Neutrophil (primary cell): ENCODE measurements around the gene PAX3.
A peak's percentile ranks its signal among the peaks of the same experiment; 100 is the strongest.

ENCODE experiments used
- H3K27ac ChIP-seq: fragments of 200-600 bp; sonication (generic); 2 replicates; pipeline ENCODE4 v1.5.1; 2016; ENCODE audit warnings: mild to moderate bottlenecking, moderate library complexity
- H3K27me3 ChIP-seq: fragments of 200-600 bp; sonication (generic); 2 replicates; pipeline ENCODE4 v1.6.0; 2016; ENCODE audit warnings: mild to moderate bottlenecking
- H3K36me3 ChIP-seq: fragments of 200-600 bp; sonication (generic); 2 replicates; pipeline ENCODE4 v1.5.1; 2017
- H3K4me1 ChIP-seq, 2 experiments: fragments of 200-600 bp in 1 of 2; sonication (generic) in 1 of 2; 1 replicate in 1 of 2; 2 replicates in 1 of 2; pipeline versions ENCODE4 v1.5.1 to v1.6.1; 2013 to 2016; ENCODE audit warnings: low read depth in 1 of 2, low read length in 1 of 2, mild to moderate bottlenecking in 1 of 2, moderate library complexity in 1 of 2; ENCODE audit not compliant: control insufficient read depth in 1 of 2, insufficient read depth in 1 of 2
- H3K4me3 ChIP-seq, 2 experiments: fragments of 200-600 bp in 1 of 2; sonication (generic) in 1 of 2; 1 replicate in 1 of 2; 2 replicates in 1 of 2; pipeline ENCODE4 v1.5.1; 2013 to 2016; ENCODE audit warnings: low read depth in 1 of 2, low read length in 1 of 2, mild to moderate bottlenecking in 1 of 2, moderate library complexity in 1 of 2
- H3K9me3 ChIP-seq: fragments of 200-600 bp; sonication (generic); 2 replicates; pipeline ENCODE4 v1.5.1; 2016
- CTCF ChIP-seq: fragments of 200-600 bp; sonication (generic); IDR thresholded peaks from 2 replicates; pipeline ENCODE4 v1.5.1; 2016; ENCODE audit warnings: antibody characterized with exemption

Gene PAX3

GRCh38 chr2:222294996-222295367 lies 3.8 kb downstream of the PAX3 start:
- Histone ChIP-seq H3K4me3 (peak overlapping the region; percentile 12 to 53), H3K9me3 (no peaks in the 10 kb centered on the region), H3K27ac (no peak overlapping the region), H3K4me1 (peaks cover 59 to 61% of the 10 kb centered on the region in 2 experiments), H3K36me3 (no peaks in the 10 kb centered on the region), H3K27me3 (peaks cover 100% of the 10 kb centered on the region)
- TF ChIP-seq CTCF, result no peak

- Histone ChIP-seq H3K36me3 (no peaks in the 10 kb centered on the region), H3K9me3 (no peaks in the 10 kb centered on the region), H3K27ac (no peak overlapping the region), H3K4me3 (peak overlapping the region in 1 of 2 experiments; percentile 53), H3K4me1 (peaks cover 48 to 50% of the 10 kb centered on the region in 2 experiments), H3K27me3 (peaks cover 100% of the 10 kb centered on the region)
- no peak for TF ChIP-seq CTCF
These were observed 4.9 kb downstream of the PAX3 start for GRCh38 chr2:222293660-222294630.

- Histone ChIP-seq H3K4me3 (no peak overlapping the region), H3K36me3 (no peaks in the 10 kb centered on the region), H3K9me3 (no peaks in the 10 kb centered on the region), H3K27me3 (peaks cover 100% of the 10 kb centered on the region), H3K4me1 (peaks cover 33 to 35% of the 10 kb centered on the region in 2 experiments), H3K27ac (no peak overlapping the region)
- TF ChIP-seq CTCF, result no peak
These were observed 6.4 kb downstream of the PAX3 start for GRCh38 chr2:222292149-222293134.

GRCh38 chr2:222291485-222291841 lies 7.3 kb downstream of the PAX3 start:
- Histone ChIP-seq H3K9me3 (no peaks in the 10 kb centered on the region), H3K27ac (no peak overlapping the region), H3K36me3 (no peaks in the 10 kb centered on the region), H3K4me1 (peaks cover 23 to 25% of the 10 kb centered on the region in 2 experiments), H3K4me3 (no peak overlapping the region), H3K27me3 (peaks cover 100% of the 10 kb centered on the region)
- no peak for TF ChIP-seq CTCF

GRCh38 chr2:222290736-222291484 lies 7.9 kb downstream of the PAX3 start:
- Histone ChIP-seq H3K4me1 (peaks cover 18 to 20% of the 10 kb centered on the region in 2 experiments), H3K4me3 (no peak overlapping the region), H3K27ac (no peak overlapping the region), H3K36me3 (no peaks in the 10 kb centered on the region), H3K27me3 (peaks cover 100% of the 10 kb centered on the region), H3K9me3 (no peaks in the 10 kb centered on the region)
- no peak for TF ChIP-seq CTCF
